Left lung (tissue), 10 donors: ENCODE measurements around the gene FUT8. TPM values are rescaled to one million over a fixed set of nuclear protein-coding genes. Genes with fewer than 3 reads are reported as not detected.

Source experiments
- ATAC-seq: fragments of 200-7000 bp; cut with Tn5 transposase; one replicate; pipeline ENCODE4 v1.9.1; 2020; ENCODE audit warnings: moderate library complexity
- DNase-seq, 4 donors: peaks; one replicate each; pipeline ENCODE4 v3.0.0-alpha.2; 2013 to 2020
- H3K27ac ChIP-seq, 2 donors: fragments of 200-600 bp; sonication (generic) in 1 of 2; one replicate each; pipeline versions ENCODE4 v1.5.0 to v1.8.0; 2020 to 2021
- H3K27me3 ChIP-seq, 2 donors: fragments of 200-600 bp; sonication (generic) in 1 of 2; one replicate each; pipeline versions ENCODE4 v1.5.0 to v1.8.0; 2020 to 2021
- H3K36me3 ChIP-seq, 2 donors: fragments of 200-600 bp; sonication (generic) in 1 of 2; one replicate each; pipeline versions ENCODE4 v1.5.0 to v1.8.0; 2020 to 2021
- H3K4me1 ChIP-seq, 2 donors: fragments of 200-600 bp; one replicate each; pipeline ENCODE4 v1.8.0; 2021
- H3K4me3 ChIP-seq, 2 donors: fragments of 200-600 bp; sonication (generic) in 1 of 2; one replicate each; pipeline versions ENCODE4 v1.5.0 to v1.8.0; 2020 to 2021; ENCODE audit warnings: mild to moderate bottlenecking in 1 of 2
- H3K9me3 ChIP-seq, 2 donors: fragments of 200-600 bp; sonication (generic) in 1 of 2; one replicate each; pipeline versions ENCODE4 v1.5.0 to v1.8.0; 2020 to 2021
- intact Hi-C, 2 donors: fragments of 100-400 bp; cut with DNase I; formaldehyde crosslinking; loops; one replicate each; pipeline versions ENCODE4 v1.11.2 to v1.14.2; 2022
- polyA plus RNA-seq, 6 donors: library from polyadenylated mRNA; unstranded; fragments of 120-200 nt; gene quantifications; one replicate each; pipeline ENCODE4 v1.2.1, GENCODE V29; 2013; ENCODE audit not compliant: insufficient read length in 6 of 6
- total RNA-seq, 2 donors: library from RNA; stranded (reverse); fragmentation: NEBNext Ultra II Directional; extraction: Animal tissue kit (Norgen Biotek cat#: 25700); gene quantifications; one replicate each; pipeline ENCODE4 v1.2.1, GENCODE V29; 2021
- TF ChIP-seq, protein P1 (sequence below), 2 donors: fragments of 200-600 bp; sonication (generic) in 1 of 2; IDR thresholded peaks; one replicate each; pipeline versions ENCODE4 v1.5.0 to v1.8.0; 2021; ENCODE audit warnings: antibody characterized with exemption in 2 of 2
- donor health status: DM: no; HTN: yes; CAD: no.
- donor health status: DM: no; HTN: no; CAD: no.

FUT8 gene
- total and polyA plus RNA-seq, 8 donors = 28.7 to 41.1 (median 33.9) TPM

DNA sequence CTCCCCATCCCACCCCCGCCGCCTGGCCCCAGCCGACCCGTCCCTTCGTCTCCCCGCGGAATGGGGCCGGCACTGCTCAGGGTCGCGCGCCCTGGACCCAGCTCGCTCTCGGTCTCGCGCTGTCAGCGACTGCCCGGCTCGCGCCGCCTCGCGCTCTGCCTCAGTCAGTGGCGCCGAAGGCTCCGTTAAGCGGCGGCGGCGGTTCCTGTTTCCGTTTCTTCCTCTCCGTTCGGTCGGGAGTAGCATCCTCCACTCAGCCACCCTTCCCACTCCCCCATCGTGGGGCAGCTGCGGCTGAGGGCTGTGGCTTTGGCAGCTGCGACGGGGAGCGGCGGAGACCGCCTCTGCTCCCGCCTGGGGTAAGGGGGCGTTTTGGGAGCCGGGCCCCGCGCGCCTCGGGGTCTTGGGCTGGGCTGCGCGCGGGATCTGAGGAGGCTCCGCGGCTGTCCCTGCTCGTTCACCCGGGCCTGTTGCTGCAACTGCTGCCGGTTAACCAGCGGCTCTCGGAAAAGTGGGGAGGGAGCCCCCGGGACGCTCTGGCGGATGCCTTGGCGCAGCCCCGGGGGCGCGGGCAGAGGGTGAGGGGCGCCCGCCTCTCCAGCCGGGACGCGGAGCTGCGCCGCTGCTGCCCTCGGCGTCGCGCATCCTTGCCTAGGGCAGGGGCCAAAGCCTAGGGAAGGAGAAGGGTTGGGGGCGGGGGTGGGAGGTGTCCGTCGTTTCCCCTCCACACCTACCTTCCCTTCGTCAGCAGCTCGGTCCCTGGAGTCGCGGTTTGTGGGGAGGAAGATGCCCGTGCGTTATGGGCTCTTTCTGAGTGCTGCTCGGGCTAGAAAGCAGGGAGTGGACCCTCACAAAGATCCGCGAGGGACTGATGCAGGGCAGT is 567 bp downstream of the FUT8 start:
- TF ChIP-seq, protein P1, sequence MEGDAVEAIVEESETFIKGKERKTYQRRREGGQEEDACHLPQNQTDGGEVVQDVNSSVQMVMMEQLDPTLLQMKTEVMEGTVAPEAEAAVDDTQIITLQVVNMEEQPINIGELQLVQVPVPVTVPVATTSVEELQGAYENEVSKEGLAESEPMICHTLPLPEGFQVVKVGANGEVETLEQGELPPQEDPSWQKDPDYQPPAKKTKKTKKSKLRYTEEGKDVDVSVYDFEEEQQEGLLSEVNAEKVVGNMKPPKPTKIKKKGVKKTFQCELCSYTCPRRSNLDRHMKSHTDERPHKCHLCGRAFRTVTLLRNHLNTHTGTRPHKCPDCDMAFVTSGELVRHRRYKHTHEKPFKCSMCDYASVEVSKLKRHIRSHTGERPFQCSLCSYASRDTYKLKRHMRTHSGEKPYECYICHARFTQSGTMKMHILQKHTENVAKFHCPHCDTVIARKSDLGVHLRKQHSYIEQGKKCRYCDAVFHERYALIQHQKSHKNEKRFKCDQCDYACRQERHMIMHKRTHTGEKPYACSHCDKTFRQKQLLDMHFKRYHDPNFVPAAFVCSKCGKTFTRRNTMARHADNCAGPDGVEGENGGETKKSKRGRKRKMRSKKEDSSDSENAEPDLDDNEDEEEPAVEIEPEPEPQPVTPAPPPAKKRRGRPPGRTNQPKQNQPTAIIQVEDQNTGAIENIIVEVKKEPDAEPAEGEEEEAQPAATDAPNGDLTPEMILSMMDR (IDR thresholded peaks at IDR 0.05) = no peak
- intact Hi-C loops = loop anchor here in 1 of 2 donors (10.0 kb wide), 2 partner anchors 188 to 412 kb away; no protein-coding TSS in a partner anchor
- H3K9me3 ChIP-seq = no peaks in the 10 kb centered on the region
- DNase-seq = peak; percentile 13 to 94 (median 26)
- peak overlapping the region; percentile 86 for H3K4me3 ChIP-seq
- H3K27ac ChIP-seq = peak overlapping the region; percentile 94 to 96
- H3K4me1 ChIP-seq = peaks cover 5 to 26% of the 10 kb centered on the region in 2 donors
- no peaks in the 10 kb centered on the region for H3K36me3 ChIP-seq
- peak; percentile 60 for ATAC-seq
- no peaks in the 10 kb centered on the region for H3K27me3 ChIP-seq

DNA sequence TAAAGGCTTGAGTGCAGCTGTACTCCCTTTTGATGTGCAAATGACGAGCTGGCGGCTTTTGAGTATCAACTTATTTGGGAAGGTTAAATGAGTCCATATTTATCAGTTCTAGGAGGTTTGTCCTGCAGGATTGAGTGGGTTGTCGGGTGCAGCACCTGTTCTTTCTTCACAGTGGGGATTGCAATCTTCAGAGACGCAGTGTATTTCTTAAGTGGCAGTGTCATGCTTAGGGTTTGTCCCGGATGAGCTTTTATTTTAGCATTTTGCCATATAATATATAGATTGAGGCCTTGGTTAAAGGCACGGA is 1.2 kb downstream of the FUT8 start:
- intact Hi-C loops = loop anchor here in 1 of 2 donors (10.0 kb wide), 2 partner anchors 189 to 411 kb away; no protein-coding TSS in a partner anchor
- H3K27me3 ChIP-seq = no peaks in the 10 kb centered on the region
- TF ChIP-seq, protein P1 (IDR thresholded peaks at IDR 0.05) = no peak
- no peak for DNase-seq
- H3K36me3 ChIP-seq = no peaks in the 10 kb centered on the region
- peak overlapping the region; percentile 94 to 96 for H3K27ac ChIP-seq
- H3K4me3 ChIP-seq = peak overlapping the region; percentile 86
- no peak for ATAC-seq
- H3K4me1 ChIP-seq = peaks cover 5 to 26% of the 10 kb centered on the region in 2 donors
- no peaks in the 10 kb centered on the region for H3K9me3 ChIP-seq

DNA sequence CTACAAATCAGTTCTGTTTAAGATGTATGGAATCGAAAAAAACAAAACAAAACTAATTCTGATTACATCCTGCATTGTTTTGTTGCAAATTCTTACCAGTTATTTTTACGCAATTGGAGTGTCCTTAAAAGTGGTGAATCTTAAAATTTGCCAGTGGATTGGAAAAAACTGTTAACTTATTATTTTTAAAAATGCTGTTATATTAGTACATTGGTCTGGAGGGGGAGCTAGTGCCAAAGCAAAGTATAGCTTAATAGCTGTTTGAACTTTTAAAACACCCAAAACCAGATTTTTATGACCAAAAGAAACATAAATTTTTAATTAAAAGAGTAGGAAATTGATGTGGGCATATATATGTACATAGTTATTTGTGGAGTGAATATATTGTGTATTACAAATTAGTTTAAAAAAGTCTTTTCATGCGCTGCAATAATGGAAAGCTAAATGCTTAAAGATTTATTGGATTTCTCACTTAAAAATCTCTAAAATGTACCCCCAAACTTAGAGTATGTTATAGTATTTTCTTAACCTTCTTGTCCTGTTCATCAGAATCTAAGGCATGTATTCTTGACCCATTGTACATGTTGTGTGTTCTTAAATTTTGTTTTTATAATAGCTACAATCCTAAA is 2.5 kb downstream of the FUT8 start:
- Histone ChIP-seq H3K4me1 (peaks cover 5 to 26% of the 10 kb centered on the region in 2 donors), H3K9me3 (no peaks in the 10 kb centered on the region), H3K27me3 (no peaks in the 10 kb centered on the region), H3K27ac (no peak overlapping the region), H3K4me3 (no peak overlapping the region), H3K36me3 (no peaks in the 10 kb centered on the region)
- TF ChIP-seq, protein P1 (IDR thresholded peaks at IDR 0.05) = peak in 1 of 2 donors; percentile 31
- DNase-seq = peak in 2 of 4 donors; percentile 16 to 50
- intact Hi-C loops = loop anchor here in 1 of 2 donors (10.0 kb wide), 2 partner anchors 190 to 410 kb away; no protein-coding TSS in a partner anchor
- ATAC-seq = no peak

DNA sequence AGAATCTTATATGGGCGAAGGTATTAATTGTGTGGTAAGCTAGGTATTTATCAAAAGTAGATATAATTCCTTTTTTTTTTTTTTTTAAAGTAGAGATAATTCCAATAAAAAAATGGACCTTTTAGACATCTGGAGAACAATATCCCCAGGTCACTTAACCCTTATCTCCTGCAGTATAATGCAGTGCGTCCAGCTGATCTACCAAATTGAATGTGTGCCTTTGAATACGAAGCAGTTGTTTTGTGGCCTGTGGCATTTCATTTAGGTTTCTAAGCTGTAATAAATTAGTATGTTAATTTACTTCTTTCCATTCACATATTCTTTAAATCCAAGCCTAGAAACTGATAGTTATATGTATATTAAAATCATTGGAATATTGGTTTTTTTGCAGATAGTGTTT is 3.1 kb downstream of the FUT8 start:
- ATAC-seq = no peak

More for the DNA sequence above, 3.1 kb downstream of the FUT8 start:
- Histone ChIP-seq H3K36me3 (no peaks in the 10 kb centered on the region), H3K4me3 (no peak overlapping the region), H3K4me1 (peaks cover 5 to 26% of the 10 kb centered on the region in 2 donors), H3K27ac (no peak overlapping the region), H3K9me3 (no peaks in the 10 kb centered on the region), H3K27me3 (no peaks in the 10 kb centered on the region)
- TF ChIP-seq, protein P1 (IDR thresholded peaks at IDR 0.05) = no peak
- no peak for DNase-seq
- intact Hi-C loops = loop anchor here in 1 of 2 donors (10.0 kb wide), 2 partner anchors 191 to 409 kb away; no protein-coding TSS in a partner anchor
